HepG2 (cell line): ENCODE results near the gene LRRC70.

Experiments
- BHLHE40 ChIP-seq: IDR thresholded peaks from 2 replicates; pipeline ENCODE4 v1.6.1; 2011; ENCODE audit warnings: low read length, improper control_type of control experiment
- EP300 ChIP-seq, 3 experiments: sonication (generic) in 1 of 3; formaldehyde crosslinking in 1 of 3; IDR thresholded peaks; 2 replicates each; pipeline versions ENCODE4 v1.5.1 to v1.6.1; 2011 to 2020; ENCODE audit warnings: low read depth in 2 of 3, low read length in 2 of 3, borderline replicate concordance in 1 of 3, improper control_type of control experiment in 1 of 3, mild to moderate bottlenecking in 1 of 3, missing genetic modification reagents in 1 of 3, moderate library complexity in 1 of 3
- HCFC1 ChIP-seq: fragments of 150-350 bp; IDR thresholded peaks from 2 replicates; pipeline ENCODE4 v1.6.1; 2014; ENCODE audit warnings: low read depth, low read length
- MYC ChIP-seq: sonication (generic); formaldehyde crosslinking; IDR thresholded peaks from 2 replicates; pipeline ENCODE4 v1.9.0; 2021; ENCODE audit warnings: missing genetic modification reagents, borderline replicate concordance

DNA sequence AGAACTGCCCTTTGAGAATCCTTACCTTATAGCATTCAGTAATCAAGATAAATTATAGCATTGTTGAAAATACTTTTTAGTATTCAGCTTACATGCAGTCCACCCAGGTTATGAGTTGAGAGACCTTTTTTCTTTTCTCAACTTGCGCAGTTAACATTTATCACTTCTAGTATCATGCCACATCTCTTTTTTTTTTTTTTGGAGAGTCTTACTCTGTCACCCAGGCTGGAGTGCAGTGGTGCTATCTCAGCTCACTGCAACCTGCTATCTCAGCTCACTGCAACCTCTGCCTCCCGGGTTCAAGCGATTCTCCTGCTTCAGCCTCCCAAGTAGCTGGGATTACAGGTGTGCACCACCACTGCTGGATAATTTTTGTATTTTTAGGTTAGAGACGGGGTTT lies 29.0 kb downstream of the LRRC70 start:
- TF ChIP-seq MYC: no peak
- TF ChIP-seq HCFC1: no peak
- TF ChIP-seq EP300 (IDR thresholded peaks at IDR 0.05; ENCODE audit: low read depth in 2 of 2, low read length in 2 of 2): no peak
- no peak for TF ChIP-seq EP300 (CRISPR knock-in tag; IDR thresholded peaks at IDR 0.05; ENCODE audit: borderline replicate concordance)
- no peak for TF ChIP-seq BHLHE40
